HepG2 (cell line): ENCODE data around the gene NUP153. TPM values are rescaled to one million over a fixed set of nuclear protein-coding genes. Genes with fewer than 3 reads are reported as not detected.

Source experiments
- ATF7-NPFF ChIP-seq: sonication (generic); formaldehyde crosslinking; IDR thresholded peaks from 2 replicates; pipeline ENCODE4 v1.8.1; 2023; ENCODE audit warnings: mild to moderate bottlenecking, low read depth, missing genetic modification reagents, moderate library complexity
- ATRX ChIP-seq: sonication (generic); formaldehyde crosslinking; IDR thresholded peaks from 2 replicates; pipeline ENCODE4 v1.4.0; 2020; ENCODE audit warnings: missing genetic modification reagents, borderline replicate concordance
- BORCS8-MEF2B ChIP-seq: sonication (generic); formaldehyde crosslinking; IDR thresholded peaks from 2 replicates; pipeline ENCODE4 v1.8.0; 2022; ENCODE audit warnings: mild to moderate bottlenecking, missing genetic modification reagents
- CENPX ChIP-seq: sonication (generic); formaldehyde crosslinking; IDR thresholded peaks from 2 replicates; pipeline ENCODE4 v1.9.0; 2021; ENCODE audit warnings: mild to moderate bottlenecking, missing genetic modification reagents, moderate library complexity
- CREB3 ChIP-seq: sonication (generic); formaldehyde crosslinking; IDR thresholded peaks from 2 replicates; pipeline ENCODE4 v1.5.0; 2020; ENCODE audit warnings: missing genetic modification reagents
- GLMP ChIP-seq: sonication (generic); formaldehyde crosslinking; IDR thresholded peaks from 2 replicates; pipeline ENCODE4 v1.9.0; 2021; ENCODE audit warnings: missing genetic modification reagents, mild to moderate bottlenecking, borderline replicate concordance
- HDAC6 ChIP-seq: fragments of 200-600 bp; sonication (generic); IDR thresholded peaks from 2 replicates; pipeline ENCODE4 v1.7.0; 2017; ENCODE audit warnings: mild to moderate bottlenecking, antibody characterized with exemption, low read length, low read depth
- HNRNPL ChIP-seq: fragments of 200-400 bp; formaldehyde crosslinking; IDR thresholded peaks from 2 replicates; pipeline ENCODE4 v1.6.1; 2017; ENCODE audit warnings: mild to moderate bottlenecking, low read depth, low read length
- HOXA5 ChIP-seq: sonication (generic); formaldehyde crosslinking; IDR thresholded peaks from 2 replicates; pipeline ENCODE4 v1.4.0; 2020; ENCODE audit warnings: missing genetic modification reagents
- IKZF1 ChIP-seq: fragments of 450-650 bp; IDR thresholded peaks from 2 replicates; pipeline ENCODE4 v1.7.1; 2016
- KIAA2018 ChIP-seq: sonication (generic); formaldehyde crosslinking; IDR thresholded peaks from 2 replicates; pipeline ENCODE4 v1.5.0; 2020; ENCODE audit warnings: mild to moderate bottlenecking, missing genetic modification reagents, borderline replicate concordance
- KLF11 ChIP-seq: IDR thresholded peaks from 2 replicates; pipeline ENCODE4 v1.6.1; 2016; ENCODE audit warnings: missing compliant biosample characterization
- MEF2D ChIP-seq: sonication (generic); formaldehyde crosslinking; IDR thresholded peaks from 2 replicates; pipeline ENCODE4 v1.5.1; 2020; ENCODE audit warnings: mild to moderate bottlenecking, missing genetic modification reagents
- PBX2 ChIP-seq: IDR thresholded peaks from 2 replicates; pipeline ENCODE4 v1.6.1; 2016; ENCODE audit warnings: control low read depth
- PHF20 ChIP-seq: sonication (generic); formaldehyde crosslinking; IDR thresholded peaks from 2 replicates; pipeline ENCODE4 v1.5.0; 2020; ENCODE audit warnings: mild to moderate bottlenecking, missing genetic modification reagents
- TARDBP ChIP-seq: sonication (generic); formaldehyde crosslinking; IDR thresholded peaks from 2 replicates; pipeline ENCODE4 v1.8.0; 2022; ENCODE audit warnings: mild to moderate bottlenecking, missing genetic modification reagents
- ZNF124 ChIP-seq: sonication (generic); formaldehyde crosslinking; IDR thresholded peaks from 2 replicates; pipeline ENCODE4 v1.4.0; 2020; ENCODE audit warnings: missing genetic modification reagents
- ZNF331 ChIP-seq: sonication (generic); formaldehyde crosslinking; IDR thresholded peaks from 2 replicates; pipeline ENCODE4 v1.4.0; 2020; ENCODE audit warnings: missing genetic modification reagents
- ZNF737 ChIP-seq: sonication (generic); formaldehyde crosslinking; IDR thresholded peaks from 2 replicates; pipeline ENCODE4 v1.5.0; 2020; ENCODE audit warnings: missing genetic modification reagents, mild to moderate bottlenecking, borderline replicate concordance
- polyA plus RNA-seq, 8 experiments: library from polyadenylated mRNA; depleted of rRNA in 3 of 8; stranded (reverse) in 7 of 8; unstranded in 1 of 8; fragments of >200 nt; fragmentation: Illumina TruSeq in 4 of 8; extraction: Trizol in 4 of 8; gene quantifications; 2 replicates each; pipeline versions ENCODE4 v1.2.1 to v1.2.3, GENCODE V29; 2011 to 2016; ENCODE audit warnings: low read depth in 4 of 8, missing spikeins in 1 of 8, mixed read lengths in 1 of 8; ENCODE audit not compliant: insufficient read depth in 1 of 8
- total RNA-seq, 5 experiments: library from RNA; depleted of rRNA; stranded (reverse); fragments of >200 nt; fragmentation: Illumina TruSeq; extraction: Trizol; gene quantifications; 2 replicates each; pipeline ENCODE4 v1.2.3, GENCODE V29; 2016; ENCODE audit warnings: low read depth in 1 of 5

NUP153 gene
- total and polyA plus RNA-seq, 2 of the 13 experiments (the other 11 are each of a cell fraction or from before 2014, with no cell fraction given) = 29.8 to 55.2 TPM

GRCh38 chr6:17600527-17601385, 106.0 kb downstream of the NUP153 start (continued):
- no peak for TF ChIP-seq KIAA2018
- no peak for TF ChIP-seq HOXA5 (CRISPR knock-in tag)
- no peak for TF ChIP-seq TARDBP (CRISPR knock-in tag)
- TF ChIP-seq CREB3 (CRISPR knock-in tag) = no peak
- TF ChIP-seq MEF2D = no peak
- TF ChIP-seq KLF11 = no peak
- TF ChIP-seq BORCS8-MEF2B (CRISPR knock-in tag) = no peak
- TF ChIP-seq CENPX (CRISPR knock-in tag) = no peak
- peak; percentile 3; the same call in 1 of the 2 replicates for TF ChIP-seq ATF7-NPFF (CRISPR knock-in tag)
- TF ChIP-seq HNRNPL = no peak
- no peak for TF ChIP-seq ZNF331 (CRISPR knock-in tag)
- TF ChIP-seq ATRX = no peak
- TF ChIP-seq PHF20 = no peak
- peak; percentile 11; the same call in 1 of the 2 replicates for TF ChIP-seq ZNF124 (CRISPR knock-in tag)
- TF ChIP-seq GLMP = no peak
- no peak for TF ChIP-seq PBX2 (CRISPR knock-in tag)
- TF ChIP-seq ZNF737 = no peak; the same call in 1 of the 2 replicates
- TF ChIP-seq HDAC6 = no peak
- no peak for TF ChIP-seq IKZF1
